ENCODE measurements around the gene GRAMD2A.

DNA sequence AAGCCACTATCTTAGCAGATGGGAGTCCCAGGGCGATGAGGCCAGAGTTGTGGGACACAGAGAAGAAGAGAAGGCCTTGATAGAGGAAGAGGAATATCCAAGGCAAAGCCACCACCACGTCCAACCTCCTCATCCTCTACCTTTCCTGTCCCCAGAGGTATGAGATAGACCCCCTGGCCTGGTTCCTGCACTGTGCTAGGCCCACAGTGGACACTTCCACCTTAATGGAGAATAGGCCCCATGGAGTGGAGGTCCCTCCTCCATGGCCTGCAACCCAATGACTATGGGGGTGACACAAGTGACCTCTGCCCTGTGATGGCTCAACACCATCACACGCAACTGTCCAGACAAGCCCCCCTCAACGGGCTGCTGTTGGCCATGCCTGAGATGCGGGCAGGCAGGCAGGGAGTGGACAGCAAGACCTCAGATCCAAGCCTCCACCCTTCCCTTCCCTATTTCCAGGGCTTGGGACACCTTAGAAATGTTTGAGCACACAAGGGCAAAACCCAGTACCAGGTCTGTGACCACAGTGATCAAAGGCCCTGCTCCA lies 36.8 kb downstream of the GRAMD2A start:
- TF ChIP-seq, protein P1, sequence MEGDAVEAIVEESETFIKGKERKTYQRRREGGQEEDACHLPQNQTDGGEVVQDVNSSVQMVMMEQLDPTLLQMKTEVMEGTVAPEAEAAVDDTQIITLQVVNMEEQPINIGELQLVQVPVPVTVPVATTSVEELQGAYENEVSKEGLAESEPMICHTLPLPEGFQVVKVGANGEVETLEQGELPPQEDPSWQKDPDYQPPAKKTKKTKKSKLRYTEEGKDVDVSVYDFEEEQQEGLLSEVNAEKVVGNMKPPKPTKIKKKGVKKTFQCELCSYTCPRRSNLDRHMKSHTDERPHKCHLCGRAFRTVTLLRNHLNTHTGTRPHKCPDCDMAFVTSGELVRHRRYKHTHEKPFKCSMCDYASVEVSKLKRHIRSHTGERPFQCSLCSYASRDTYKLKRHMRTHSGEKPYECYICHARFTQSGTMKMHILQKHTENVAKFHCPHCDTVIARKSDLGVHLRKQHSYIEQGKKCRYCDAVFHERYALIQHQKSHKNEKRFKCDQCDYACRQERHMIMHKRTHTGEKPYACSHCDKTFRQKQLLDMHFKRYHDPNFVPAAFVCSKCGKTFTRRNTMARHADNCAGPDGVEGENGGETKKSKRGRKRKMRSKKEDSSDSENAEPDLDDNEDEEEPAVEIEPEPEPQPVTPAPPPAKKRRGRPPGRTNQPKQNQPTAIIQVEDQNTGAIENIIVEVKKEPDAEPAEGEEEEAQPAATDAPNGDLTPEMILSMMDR (IDR thresholded peaks at IDR 0.05), result no peak
- no peak for TF ChIP-seq POLR2A (IDR thresholded peaks at IDR 0.05)

Data from uterus (tissue), 2 donors.